Measurements from ENCODE around the gene MAP3K20.

GRCh38 chr2:173195100-173195499 is 119.5 kb downstream of the MAP3K20 start:
- TF ChIP-seq MAX (CRISPR knock-in tag; IDR thresholded peaks at IDR 0.05) = no peak
- TF ChIP-seq ZBTB43 (CRISPR knock-in tag; IDR thresholded peaks at IDR 0.05) = no peak
- TF ChIP-seq PRRX2 (CRISPR knock-in tag; IDR thresholded peaks at IDR 0.05) = no peak
- no peak for TF ChIP-seq SP1 (CRISPR knock-in tag; conservative IDR thresholded peaks at IDR 0.05)
- TF ChIP-seq CTCF (IDR thresholded peaks at IDR 0.05) = no peak
- TF ChIP-seq TEAD1 (CRISPR knock-in tag; IDR thresholded peaks at IDR 0.05) = no peak
- no peak for TF ChIP-seq ZNF317 (CRISPR knock-in tag; IDR thresholded peaks at IDR 0.05; ENCODE audit: borderline replicate concordance, low read depth)
- TF ChIP-seq TEAD4 (CRISPR knock-in tag; IDR thresholded peaks at IDR 0.05) = no peak
- no peak for TF ChIP-seq HMGXB4 (CRISPR knock-in tag; IDR thresholded peaks at IDR 0.05)
- no peak for TF ChIP-seq ZNF138 (CRISPR knock-in tag; conservative IDR thresholded peaks at IDR 0.05)
- no peak for TF ChIP-seq CBFB (CRISPR knock-in tag; IDR thresholded peaks at IDR 0.05; ENCODE audit: low read depth)
- TF ChIP-seq GABPB1 (CRISPR knock-in tag; IDR thresholded peaks at IDR 0.05) = no peak

Data from WTC11 (cell line).